Measurements from ENCODE around the gene HAPLN1.

GRCh38 chr5:83726912-83727311 is 6.3 kb upstream of the HAPLN1 start:
- TF ChIP-seq CTCF (IDR thresholded peaks at IDR 0.05) (no peak), POLR2A (IDR thresholded peaks at IDR 0.05) (no peak)
